OCI-LY3 (cell line): ENCODE data around the gene BHLHE23.

Experiments used
- H2AFZ ChIP-seq: fragments of 200-600, 300-600 bp; shearing (Covaris generic); 2 replicates; pipeline ENCODE4 v1.6.0; 2014; ENCODE audit warnings: antibody characterized with exemption, low read depth, low read length
- H3K27ac ChIP-seq: fragments of 200-600, 300-600 bp; sonication (generic); 2 replicates; pipeline ENCODE4 v1.5.1; 2014; ENCODE audit warnings: mild to moderate bottlenecking, low read length, moderate library complexity, mixed read lengths
- H3K27me3 ChIP-seq: fragments of 200-600, 300-600 bp; sonication (generic); 2 replicates; pipeline ENCODE4 v1.6.1; 2014; ENCODE audit warnings: low read depth, low read length, mixed read lengths
- H3K36me3 ChIP-seq: fragments of 200-600, 300-600 bp; sonication (generic); replicated peaks from 2 replicates; pipeline ENCODE3; 2014; ENCODE audit warnings: low read depth, low read length, mixed read lengths
- H3K4me1 ChIP-seq: fragments of 300-600, 200-600 bp; sonication (generic); 2 replicates; pipeline ENCODE4 v1.6.1; 2014; ENCODE audit warnings: low read length, mixed read lengths
- H3K4me2 ChIP-seq: fragments of 200-600, 300-600 bp; sonication (generic); 2 replicates; pipeline ENCODE4 v1.6.1; 2014; ENCODE audit warnings: low read length, mixed read lengths
- H3K4me3 ChIP-seq: fragments of 300-600, 200-600 bp; sonication (generic); 2 replicates; pipeline ENCODE4 v1.5.1; 2014; ENCODE audit warnings: antibody characterized with exemption, mild to moderate bottlenecking, low read length, moderate library complexity
- H3K79me2 ChIP-seq: fragments of 300-600, 200-600 bp; shearing (Covaris generic); 2 replicates; pipeline ENCODE4 v1.6.1; 2014; ENCODE audit warnings: mild to moderate bottlenecking, low read length, mixed read lengths
- H3K9ac ChIP-seq: fragments of 300-600, 200-600 bp; shearing (Covaris generic); 2 replicates; pipeline ENCODE4 v1.6.0; 2014; ENCODE audit warnings: mild to moderate bottlenecking, low read length, moderate library complexity
- H3K9me3 ChIP-seq: fragments of 200-600, 300-600 bp; shearing (Covaris generic); 2 replicates; pipeline ENCODE4 v1.6.1; 2014; ENCODE audit warnings: low read length, mixed read lengths; ENCODE audit not compliant: insufficient read depth
- H4K20me1 ChIP-seq: fragments of 200-600, 300-600 bp; sonication (generic); 2 replicates; pipeline ENCODE4 v1.6.1; 2016; ENCODE audit warnings: low read length, mixed read lengths; ENCODE audit not compliant: insufficient read depth
- CTCF ChIP-seq: fragments of 200-600, 300-600 bp; sonication (generic); IDR thresholded peaks from 2 replicates; pipeline ENCODE4 v1.5.1; 2014; ENCODE audit warnings: antibody characterized with exemption, low read length, low read depth
- EZH2phosphoT487 ChIP-seq: fragments of 200-600 bp; shearing (Covaris generic); IDR thresholded peaks from 2 replicates; pipeline ENCODE4 v1.6.1; 2018; ENCODE audit warnings: antibody characterized with exemption, mixed run types, low read depth

BHLHE23 gene

GRCh38 chr20:63008541-63009044 lies 1.8 kb upstream of the BHLHE23 start:
- Histone ChIP-seq H4K20me1 (no peaks in the 10 kb centered on the region), H3K27me3 (peaks cover 7% of the 10 kb centered on the region; the same call in 1 of the 2 replicates), H2AFZ (peak overlapping the region; percentile 17; the same call in 1 of the 2 replicates), H3K9ac (peak overlapping the region; percentile 57), H3K4me1 (peaks cover 37% of the 10 kb centered on the region), H3K36me3 (peaks cover 6% of the 10 kb centered on the region), H3K4me2 (peak overlapping the region; percentile 90), H3K27ac (no peak overlapping the region), H3K4me3 (peak overlapping the region; percentile 82), H3K79me2 (no peaks in the 10 kb centered on the region), H3K9me3 (peaks cover 9% of the 10 kb centered on the region)
- no peak for TF ChIP-seq CTCF
- no peak for TF ChIP-seq EZH2phosphoT487

GRCh38 chr20:63007646-63008488 lies 1.1 kb upstream of the BHLHE23 start:
- H3K4me3 ChIP-seq: no peak overlapping the region

GRCh38 chr20:63007360-63007645 lies 539 bp upstream of the BHLHE23 start:
- Histone ChIP-seq H3K4me1 (peaks cover 32% of the 10 kb centered on the region), H3K27me3 (peaks cover 7% of the 10 kb centered on the region; the same call in 1 of the 2 replicates), H3K4me3 (no peak overlapping the region)

More at GRCh38 chr20:63007646-63008488, 1.1 kb upstream of the BHLHE23 start:
- TF ChIP-seq EZH2phosphoT487: no peak
- TF ChIP-seq CTCF: no peak
- Histone ChIP-seq H3K9ac (no peak overlapping the region), H3K4me2 (no peak overlapping the region), H4K20me1 (no peaks in the 10 kb centered on the region), H2AFZ (no peak overlapping the region), H3K79me2 (no peaks in the 10 kb centered on the region), H3K4me1 (peaks cover 37% of the 10 kb centered on the region), H3K27ac (no peak overlapping the region), H3K27me3 (peaks cover 7% of the 10 kb centered on the region; the same call in 1 of the 2 replicates), H3K9me3 (peaks cover 2% of the 10 kb centered on the region), H3K36me3 (peaks cover 6% of the 10 kb centered on the region)

More at GRCh38 chr20:63007360-63007645, 539 bp upstream of the BHLHE23 start:
- peaks cover 6% of the 10 kb centered on the region for H3K36me3 ChIP-seq
- no peak overlapping the region for H3K27ac ChIP-seq
- H3K9ac ChIP-seq: no peak overlapping the region
- H3K4me2 ChIP-seq: no peak overlapping the region
- no peak overlapping the region for H2AFZ ChIP-seq
- H4K20me1 ChIP-seq: no peaks in the 10 kb centered on the region
- H3K9me3 ChIP-seq: no peaks in the 10 kb centered on the region
- H3K79me2 ChIP-seq: no peaks in the 10 kb centered on the region
- TF ChIP-seq CTCF (no peak), EZH2phosphoT487 (no peak)
